HEK293T (cell line): ENCODE results near the gene HOXB5.

Experiments used
- CTCF ChIA-PET: fragments of 350-600 bp; formaldehyde crosslinking; extraction: SDS; loops from one replicate; lab custom pipeline; 2021; ENCODE audit warnings: antibody characterized with exemption, inconsistent platforms; lab: Yijun Ruan, JAX
- POLR2A ChIA-PET: fragments of 350-600 bp; formaldehyde crosslinking; extraction: SDS; loops from one replicate; lab custom pipeline; 2020; ENCODE audit warnings: antibody characterized with exemption, inconsistent platforms; lab: Yijun Ruan, JAX
- DNase-seq: peaks from one replicate; pipeline ENCODE4 v3.0.0; 2012; ENCODE audit warnings: mixed read lengths; ENCODE audit errors: extremely low spot score
- ARNT ChIP-seq: fragments of 450-650 bp; IDR thresholded peaks from 2 replicates; pipeline ENCODE4 v1.6.1; 2017; ENCODE audit warnings: mild to moderate bottlenecking
- BHLHE40 ChIP-seq: fragments of 450-650 bp; IDR thresholded peaks from 2 replicates; pipeline ENCODE4 v1.6.1; 2016; ENCODE audit warnings: mild to moderate bottlenecking, moderate library complexity, borderline replicate concordance
- CTBP1 ChIP-seq: fragments of 450-650 bp; IDR thresholded peaks from 2 replicates; pipeline ENCODE4 v1.6.1; 2016; ENCODE audit warnings: borderline replicate concordance
- ELF4 ChIP-seq: fragments of 450-650 bp; IDR thresholded peaks from 2 replicates; pipeline ENCODE4 v1.6.1; 2017; ENCODE audit warnings: antibody characterized with exemption
- FOXA1 ChIP-seq: fragments of 450-650 bp; IDR thresholded peaks from 2 replicates; pipeline ENCODE4 v1.6.1; 2016; ENCODE audit warnings: mild to moderate bottlenecking
- FOXM1 ChIP-seq: fragments of 450-650 bp; IDR thresholded peaks from 2 replicates; pipeline ENCODE4 v1.6.1; 2017; ENCODE audit warnings: mild to moderate bottlenecking, borderline replicate concordance
- HDGF ChIP-seq: fragments of 450-650 bp; IDR thresholded peaks from 2 replicates; pipeline ENCODE4 v1.6.1; 2017; ENCODE audit warnings: antibody characterized with exemption, borderline replicate concordance
- L3MBTL2 ChIP-seq: fragments of 450-650 bp; conservative IDR thresholded peaks from 2 replicates; pipeline ENCODE4 v1.6.1; 2016; ENCODE audit warnings: mild to moderate bottlenecking
- LEF1 ChIP-seq: fragments of 450-650 bp; IDR thresholded peaks from 2 replicates; pipeline ENCODE4 v1.6.1; 2017; ENCODE audit warnings: mild to moderate bottlenecking, borderline replicate concordance
- NFRKB ChIP-seq: fragments of 450-650 bp; IDR thresholded peaks from 2 replicates; pipeline ENCODE4 v1.6.1; 2016; ENCODE audit warnings: mild to moderate bottlenecking, moderate library complexity
- SP1 ChIP-seq: fragments of 450-650 bp; IDR thresholded peaks from 2 replicates; pipeline ENCODE4 v1.6.1; 2017
- SUZ12 ChIP-seq: fragments of 450-650 bp; IDR thresholded peaks from 2 replicates; pipeline ENCODE4 v1.6.1; 2016; ENCODE audit warnings: mild to moderate bottlenecking
- TARDBP ChIP-seq: fragments of 450-650 bp; IDR thresholded peaks from 2 replicates; pipeline ENCODE4 v1.6.1; 2016
- ZNF384 ChIP-seq: fragments of 450-650 bp; IDR thresholded peaks from 2 replicates; pipeline ENCODE4 v1.6.1; 2016
- TF ChIP-seq, protein P1 (sequence below): fragments of 450-650 bp; IDR thresholded peaks from 2 replicates; pipeline ENCODE4 v1.6.1; 2016

HOXB5 gene

DNA sequence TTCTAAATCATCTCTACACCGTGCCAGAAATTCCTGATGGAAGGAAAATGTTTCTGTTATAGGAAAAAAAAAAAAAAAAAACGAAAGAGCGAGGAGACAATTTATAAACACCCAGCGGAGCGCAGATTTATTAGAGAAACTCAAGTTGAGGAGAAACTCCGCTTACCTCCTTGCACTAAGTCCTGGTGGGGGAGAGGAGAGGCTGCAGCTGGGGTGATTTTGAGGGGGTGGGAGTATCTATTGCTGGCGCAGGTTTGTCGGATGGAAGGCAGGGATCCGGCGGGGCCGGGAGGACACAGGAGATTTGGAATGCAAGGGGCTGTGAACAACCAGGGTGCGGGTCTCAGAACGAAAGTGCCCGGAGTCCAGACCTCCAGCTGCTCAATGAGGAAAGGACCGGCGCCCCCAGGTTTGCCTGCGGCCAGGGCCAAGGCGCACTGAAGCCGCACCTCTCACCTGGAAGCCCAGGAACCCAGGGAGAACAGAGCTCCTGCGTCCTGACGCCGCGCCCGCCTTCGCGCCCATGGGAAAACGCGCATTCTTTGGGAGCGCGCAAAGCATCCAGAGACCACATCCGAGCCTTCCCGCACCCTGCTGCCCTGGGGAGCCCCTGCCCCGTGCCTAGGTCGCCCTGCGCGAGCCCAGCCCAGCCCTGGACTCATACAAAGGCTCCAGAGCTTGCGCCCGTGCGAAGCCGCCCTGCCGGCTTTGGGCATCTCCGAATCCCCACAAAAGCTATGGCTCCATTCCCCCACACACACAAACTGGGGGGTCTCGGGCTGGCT, 24.1 kb upstream of the HOXB5 start:
- no peak for TF ChIP-seq FOXM1
- no peak for TF ChIP-seq LEF1
- TF ChIP-seq SP1: no peak
- TF ChIP-seq ARNT: no peak
- TF ChIP-seq, protein P1, sequence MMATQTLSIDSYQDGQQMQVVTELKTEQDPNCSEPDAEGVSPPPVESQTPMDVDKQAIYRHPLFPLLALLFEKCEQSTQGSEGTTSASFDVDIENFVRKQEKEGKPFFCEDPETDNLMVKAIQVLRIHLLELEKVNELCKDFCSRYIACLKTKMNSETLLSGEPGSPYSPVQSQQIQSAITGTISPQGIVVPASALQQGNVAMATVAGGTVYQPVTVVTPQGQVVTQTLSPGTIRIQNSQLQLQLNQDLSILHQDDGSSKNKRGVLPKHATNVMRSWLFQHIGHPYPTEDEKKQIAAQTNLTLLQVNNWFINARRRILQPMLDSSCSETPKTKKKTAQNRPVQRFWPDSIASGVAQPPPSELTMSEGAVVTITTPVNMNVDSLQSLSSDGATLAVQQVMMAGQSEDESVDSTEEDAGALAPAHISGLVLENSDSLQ: no peak
- no peak for TF ChIP-seq L3MBTL2
- no peak for TF ChIP-seq FOXA1
- no peak; the same call in 1 of the 2 replicates for TF ChIP-seq ZNF384
- TF ChIP-seq CTBP1: no peak
- TF ChIP-seq HDGF: no peak
- no peak for TF ChIP-seq NFRKB
- ChIA-PET CTCF (interaction anchor here (0.7 to 1.9 kb wide), 10 partner anchors 19 to 355 kb away, joined by 3 to 5 read pairs (median 4); partner anchors contain the start of gene HOXB5), POLR2A (interaction anchor here (0.6 kb wide), 1 partner anchor 203 kb away, joined by 3 read pairs; no protein-coding TSS in a partner anchor)
- no peak for DNase-seq

DNA sequence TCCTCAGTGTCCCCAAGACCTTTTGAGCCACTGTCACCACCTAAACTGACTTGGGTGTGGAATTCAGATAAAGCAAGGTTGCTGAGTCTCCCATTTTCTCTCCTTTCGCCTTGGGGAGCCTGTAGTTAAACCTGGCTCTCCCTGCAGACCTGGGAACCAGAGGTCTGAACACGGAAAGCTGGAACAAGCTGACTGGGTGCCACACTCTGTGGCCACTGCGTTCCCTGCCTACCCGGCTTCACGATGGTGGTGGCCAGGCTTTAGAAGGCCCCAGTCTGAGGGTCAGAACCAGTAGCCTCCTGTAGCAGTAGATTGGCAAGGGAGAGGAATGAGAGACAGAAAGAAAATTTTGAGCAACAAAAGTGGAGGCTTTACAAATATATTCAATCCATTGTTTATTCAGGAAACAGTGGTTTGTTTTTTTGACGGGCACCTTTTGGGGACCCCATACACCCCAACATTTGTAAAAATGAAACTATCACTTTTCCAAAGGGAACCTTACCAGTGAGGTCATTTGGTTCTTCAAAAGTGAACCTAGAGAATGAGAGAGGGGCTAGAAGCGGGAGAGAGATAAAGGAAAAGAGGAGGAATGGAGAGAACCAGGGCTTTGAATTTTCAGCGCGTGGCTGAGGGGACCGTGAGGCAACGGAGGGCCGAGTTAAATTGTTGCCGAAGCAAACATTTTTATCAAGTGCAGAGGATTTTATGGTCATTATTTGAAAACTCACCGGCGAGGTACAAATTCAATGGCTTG, 23.3 kb upstream of the HOXB5 start:
- ChIA-PET CTCF (interaction anchor here (0.9 to 1.9 kb wide), 5 partner anchors 18 to 299 kb away, joined by 3 to 5 read pairs (median 3); partner anchors contain the start of gene HOXB5), POLR2A (no interaction called here)
- no peak for DNase-seq
- TF ChIP-seq L3MBTL2 (peak; percentile 36; the same call in 1 of the 2 replicates), TARDBP (no peak), BHLHE40 (no peak), SUZ12 (no peak)

DNA sequence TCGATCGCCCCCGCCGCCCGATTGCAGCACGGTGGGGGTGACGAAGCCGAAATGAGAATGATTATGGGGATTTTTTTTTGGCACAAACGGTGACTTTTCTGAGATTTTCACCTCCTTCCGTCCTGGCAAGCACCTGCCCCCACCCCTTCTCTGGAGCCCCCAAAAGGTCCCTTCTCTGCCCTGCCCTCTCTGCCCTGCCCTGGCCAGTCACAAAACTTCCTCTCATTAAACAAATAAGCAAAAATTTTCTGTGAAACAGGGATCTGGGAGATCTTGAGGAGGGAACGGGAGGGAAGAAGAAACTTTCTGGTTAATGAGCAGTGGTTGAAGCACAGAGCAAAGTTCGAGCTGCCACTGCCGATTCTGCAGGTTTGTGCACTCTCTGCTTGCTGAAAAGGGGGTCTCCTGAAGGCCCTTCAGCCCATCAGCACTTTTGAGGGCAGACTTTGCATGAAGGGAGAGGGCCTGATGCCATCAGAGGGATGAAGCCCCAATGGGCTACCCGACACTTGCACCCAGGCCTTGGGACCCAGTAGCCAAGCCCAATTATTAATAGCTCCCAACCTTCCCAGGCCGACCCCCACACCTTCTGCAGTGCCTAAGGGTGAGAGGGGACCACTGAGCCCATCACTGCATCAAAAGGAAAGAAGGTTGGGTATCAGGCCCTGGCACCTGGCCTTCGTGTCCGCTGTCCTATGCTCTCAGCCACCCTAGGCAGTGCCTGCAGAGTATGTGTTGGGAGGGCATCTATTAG, 22.6 kb upstream of the HOXB5 start:
- no peak for DNase-seq
- CTCF ChIA-PET: interaction anchor here (0.9 to 1.0 kb wide), 3 partner anchors 28 to 400 kb away, joined by 4 to 5 read pairs (median 4); no protein-coding TSS in a partner anchor
- TF ChIP-seq, protein P1: no peak
- peak; percentile 19; the same call in 1 of the 2 replicates for TF ChIP-seq FOXM1
- POLR2A ChIA-PET: interaction anchor here (1.0 to 2.4 kb wide), 6 partner anchors 10 to 400 kb away, joined by 3 to 6 read pairs (median 4); partner anchors contain the start of gene HOXB9

DNA sequence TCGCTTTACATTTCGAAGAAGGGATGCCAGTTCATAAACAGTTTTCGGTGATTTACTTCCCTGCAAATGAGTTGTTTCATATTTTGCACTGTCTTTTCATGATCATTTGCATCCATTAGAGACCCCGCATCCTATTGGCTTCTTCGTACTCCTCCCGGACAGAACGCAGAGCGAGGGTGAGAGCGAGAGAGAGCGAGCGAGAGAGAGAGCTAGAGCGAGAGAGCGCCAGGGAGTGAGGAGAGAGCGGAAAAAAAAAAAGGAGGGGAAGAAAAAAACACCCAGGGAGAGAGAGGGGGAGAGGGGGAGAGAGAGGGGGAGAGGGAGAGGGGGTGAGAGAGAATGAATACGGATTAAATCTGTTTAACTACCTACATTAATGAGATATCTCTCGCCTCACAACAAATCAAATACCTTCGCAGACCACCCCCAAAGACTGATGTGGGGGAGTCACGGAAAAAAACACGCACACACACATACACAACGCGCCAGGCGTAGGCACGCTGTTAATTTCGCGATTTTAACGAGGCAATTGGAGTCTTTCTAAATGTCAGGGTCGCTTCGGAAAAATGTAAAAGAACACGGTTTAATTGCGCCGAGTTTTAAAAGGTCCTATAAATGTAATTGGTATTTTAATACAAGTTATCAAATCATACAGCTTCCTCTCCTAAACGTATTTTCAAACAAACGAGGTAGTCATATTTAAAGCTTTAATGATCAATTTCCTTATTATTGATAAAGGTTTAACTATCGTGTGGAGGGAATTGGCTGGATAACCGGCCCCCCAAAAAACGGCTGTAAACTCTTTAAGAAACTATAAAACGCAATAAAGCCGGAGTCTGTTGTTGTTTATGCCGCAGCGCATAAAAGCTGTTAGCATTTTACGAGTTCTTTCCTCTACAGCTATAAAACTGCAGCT, 21.7 kb upstream of the HOXB5 start, which contains the start of gene HOXB8:
TSS of gene HOXB8 (minus strand) at position 246 of the 916 bp plus-strand sequence. CDS start 588 bp downstream, outside the sequence.
- DNase-seq: no peak
- POLR2A ChIA-PET: interaction anchor here (1.0 to 2.4 kb wide), 10 partner anchors 8 to 399 kb away, joined by 3 to 10 read pairs (median 4); partner anchors contain the start of gene HOXB9
- CTCF ChIA-PET: interaction anchor here (0.6 to 1.0 kb wide), 6 partner anchors 22 to 400 kb away, joined by 3 to 5 read pairs (median 4); no protein-coding TSS in a partner anchor
- TF ChIP-seq HDGF (no peak), FOXA1 (no peak), BHLHE40 (no peak), L3MBTL2 (peak; percentile 9; the same call in 1 of the 2 replicates), ELF4 (no peak), NFRKB (no peak; the same call in 1 of the 2 replicates), ZNF384 (peak; percentile 89), CTBP1 (peak; percentile 66), SP1 (no peak), SUZ12 (no peak), ARNT (peak; percentile 78), LEF1 (no peak), FOXM1 (0 out of 2 replicates have a peak, but pooled peaks have one; percentile 4)
- TF ChIP-seq, protein P1: peak; percentile 84
